Measurements from ENCODE around the gene PCDHA4. TPM values are rescaled to one million over a fixed set of nuclear protein-coding genes. Genes with fewer than 3 reads are reported as not detected.
"Not testable (repeated sequence)": the region's sequence is repeated elsewhere in the genome, so short reads cannot be mapped to it uniquely, and the experiment has no call there.

The PCDHA4 gene
- total RNA-seq, 1 donor from 2014 or later, result 9.7 TPM

- H3K4me3 Mint-ChIP-seq, result no peak within 1 kb of the TSS
- no peak for DNase-seq (ENCODE audit: low spot score)
These were observed 14.8 kb downstream of the PCDHA4 start, which contains the start of gene PCDHA5 for GRCh38 chr5:140821375-140822280. Gene PCDHA5, plus strand, starts transcription at chr5:140821613.

GRCh38 chr5:140822281-140822629, 15.4 kb downstream of the PCDHA4 start:
- no peaks in the 10 kb centered on the region for H3K9me3 ChIP-seq (ENCODE audit: low read depth)
- TF ChIP-seq EZH2phosphoT487 (IDR thresholded peaks at IDR 0.05), result no peak
- H3K79me2 ChIP-seq (ENCODE audit: low read depth), result no peaks in the 10 kb centered on the region
- no peak for DNase-seq (ENCODE audit: low spot score)
- H3K4me3 Mint-ChIP-seq, result no peak overlapping the region
- H3K4me1 Mint-ChIP-seq, result no peaks in the 10 kb centered on the region
- H3K27me3 ChIP-seq, result no peaks in the 10 kb centered on the region
- no peaks in the 10 kb centered on the region for H4K20me1 ChIP-seq (ENCODE audit: low read depth)
- H3K4me3 ChIP-seq, result no peak overlapping the region
- H3K36me3 Mint-ChIP-seq, result peaks cover 33% of the 10 kb centered on the region
- peaks cover 29% of the 10 kb centered on the region for H3K9me3 Mint-ChIP-seq
- H3K9ac ChIP-seq, result no peak overlapping the region
- H3K4me1 ChIP-seq, result no peaks in the 10 kb centered on the region
- H3K27ac ChIP-seq, result no peak overlapping the region
- no peak overlapping the region for H3K27ac Mint-ChIP-seq
- H3K27me3 Mint-ChIP-seq (ENCODE audit: insufficient read depth, low read depth), result no peaks in the 10 kb centered on the region
- H2AFZ ChIP-seq (replicated peaks), result no peak overlapping the region
- H3K36me3 ChIP-seq, result no peaks in the 10 kb centered on the region
- H3F3A ChIP-seq (ENCODE audit: low read depth), result no peaks in the 10 kb centered on the region
- H3K4me2 ChIP-seq, result no peak overlapping the region

More at GRCh38 chr5:140821375-140822280, 14.8 kb downstream of the PCDHA4 start, which contains the start of gene PCDHA5:
- Histone ChIP-seq H3K27ac (no peak within 1 kb of the TSS), H3K9ac (no peak within 1 kb of the TSS), H3K4me2 (no peak within 1 kb of the TSS), H3F3A (ENCODE audit: low read depth) (no peaks in the 10 kb centered on the region), H3K27me3 (no peaks in the 10 kb centered on the region), H2AFZ (replicated peaks) (no peak within 1 kb of the TSS), H4K20me1 (ENCODE audit: low read depth) (no peaks in the 10 kb centered on the region), H3K79me2 (ENCODE audit: low read depth) (no peaks in the 10 kb centered on the region), H3K36me3 (no peaks in the 10 kb centered on the region), H3K4me3 (no peak within 1 kb of the TSS), H3K9me3 (ENCODE audit: low read depth) (no peaks in the 10 kb centered on the region), H3K4me1 (no peaks in the 10 kb centered on the region)
- TF ChIP-seq CTCF (IDR thresholded peaks at IDR 0.05) (no peak), EZH2phosphoT487 (IDR thresholded peaks at IDR 0.05) (no peak), EZH2 (IDR thresholded peaks at IDR 0.05) (no peak)
- Mint-ChIP-seq H3K36me3 (peaks cover 31% of the 10 kb centered on the region), H3K4me1 (no peaks in the 10 kb centered on the region), H3K27me3 (ENCODE audit: insufficient read depth, low read depth) (no peaks in the 10 kb centered on the region), H3K27ac (no peak within 1 kb of the TSS), H3K9me3 (peaks cover 26% of the 10 kb centered on the region)

GRCh38 chr5:140822969-140823368, 16.1 kb downstream of the PCDHA4 start:
- H4K20me1 ChIP-seq (ENCODE audit: low read depth); H3K4me2 ChIP-seq; H2AFZ ChIP-seq (replicated peaks); H3K79me2 ChIP-seq (ENCODE audit: low read depth); H3K27ac ChIP-seq; H3K27me3 Mint-ChIP-seq (ENCODE audit: insufficient read depth, low read depth); H3K4me1 Mint-ChIP-seq; H3K4me3 ChIP-seq; H3F3A ChIP-seq (ENCODE audit: low read depth); H3K9me3 ChIP-seq (ENCODE audit: low read depth); H3K4me1 ChIP-seq; H3K27me3 ChIP-seq; H3K9ac ChIP-seq; H3K27ac Mint-ChIP-seq; DNase-seq (ENCODE audit: low spot score); H3K4me3 Mint-ChIP-seq; H3K36me3 ChIP-seq: not testable (repeated sequence)
- H3K36me3 Mint-ChIP-seq, result peaks cover 31% of the 10 kb centered on the region
- H3K9me3 Mint-ChIP-seq, result peaks cover 30% of the 10 kb centered on the region

- H3K9me3 Mint-ChIP-seq, result peaks cover 31% of the 10 kb centered on the region
- no peaks in the 10 kb centered on the region for H4K20me1 ChIP-seq (ENCODE audit: low read depth)
- H3K9ac ChIP-seq, result no peak overlapping the region
- H3K27ac Mint-ChIP-seq, result no peak overlapping the region
- H3K36me3 ChIP-seq, result no peaks in the 10 kb centered on the region
- no peaks in the 10 kb centered on the region for H3K27me3 Mint-ChIP-seq (ENCODE audit: insufficient read depth, low read depth)
- H3K27me3 ChIP-seq, result no peaks in the 10 kb centered on the region
- TF ChIP-seq EZH2 (IDR thresholded peaks at IDR 0.05) (no peak), EZH2phosphoT487 (IDR thresholded peaks at IDR 0.05) (no peak), CTCF (IDR thresholded peaks at IDR 0.05) (no peak)
- no peaks in the 10 kb centered on the region for H3K4me1 Mint-ChIP-seq
- H3K36me3 Mint-ChIP-seq, result peaks cover 32% of the 10 kb centered on the region
- H3K27ac ChIP-seq, result no peak overlapping the region
- no peaks in the 10 kb centered on the region for H3K4me1 ChIP-seq
- no peaks in the 10 kb centered on the region for H3K9me3 ChIP-seq (ENCODE audit: low read depth)
- H2AFZ ChIP-seq (replicated peaks), result no peak overlapping the region
- H3F3A ChIP-seq (ENCODE audit: low read depth), result no peaks in the 10 kb centered on the region
- no peaks in the 10 kb centered on the region for H3K79me2 ChIP-seq (ENCODE audit: low read depth)
- no peak overlapping the region for H3K4me2 ChIP-seq
- H3K4me3 ChIP-seq, result no peak overlapping the region
- H3K4me3 Mint-ChIP-seq, result no peak overlapping the region
- DNase-seq (ENCODE audit: low spot score), result no peak
These were observed 16.6 kb downstream of the PCDHA4 start for GRCh38 chr5:140823475-140823874.
